SKM-1 treated with dmso at 0.1 percent for 144 hours (cell line): Measurements from ENCODE around the gene KRTAP10-12.

Source experiments
- DNase-seq: peaks from one replicate; lab custom pipeline; 2025; ENCODE audit not compliant: unreplicated experiment; lab: John Stamatoyannopoulos, UW

KRTAP10-12 gene

GRCh38 chr21:44730951-44731579 is 34.1 kb downstream of the KRTAP10-12 start:
- DNase-seq = peak; percentile 70

DNA sequence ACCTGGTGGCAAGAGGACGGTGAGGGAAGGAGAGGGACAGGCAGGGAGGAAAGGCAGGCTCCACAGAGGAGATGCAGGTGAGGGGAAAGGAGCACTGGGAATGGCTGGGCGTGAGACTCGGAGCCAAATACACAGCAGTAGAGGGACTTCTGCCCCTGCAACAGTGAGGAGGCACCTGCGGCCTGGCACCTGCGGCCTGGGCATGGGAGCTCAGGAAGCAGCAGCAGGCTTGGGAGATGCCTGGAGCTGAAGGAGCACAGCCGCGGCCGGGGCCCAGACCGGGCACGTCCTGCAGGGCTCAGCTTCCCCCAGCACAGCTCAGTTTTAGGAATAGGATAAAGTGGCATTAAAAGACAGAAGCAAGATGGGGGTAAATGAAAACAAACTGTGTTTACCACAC is 35.3 kb downstream of the KRTAP10-12 start:
- DNase-seq = no peak

DNA sequence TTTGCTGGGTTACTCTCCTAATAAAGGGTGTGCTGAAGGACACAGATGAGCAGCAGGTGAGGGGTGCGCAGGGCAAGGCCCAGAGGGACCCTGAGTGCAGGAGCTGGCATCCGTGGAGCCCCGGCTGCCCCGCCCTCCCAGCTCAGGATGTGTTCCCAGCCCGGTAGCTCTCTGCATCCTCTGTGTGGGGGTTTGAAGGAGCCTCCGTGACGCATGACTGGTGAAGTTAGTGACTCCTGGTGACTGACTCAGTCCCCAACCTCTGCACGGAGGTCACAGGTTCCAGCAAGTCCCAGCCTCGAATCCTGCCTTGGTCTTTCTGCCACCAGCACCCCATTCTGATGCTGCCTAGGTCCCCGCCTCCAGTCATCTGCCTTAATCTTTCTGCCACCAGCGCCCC is 36.0 kb downstream of the KRTAP10-12 start:
- DNase-seq = no peak

GRCh38 chr21:44734026-44734745 is 37.2 kb downstream of the KRTAP10-12 start:
- DNase-seq = no peak

DNA sequence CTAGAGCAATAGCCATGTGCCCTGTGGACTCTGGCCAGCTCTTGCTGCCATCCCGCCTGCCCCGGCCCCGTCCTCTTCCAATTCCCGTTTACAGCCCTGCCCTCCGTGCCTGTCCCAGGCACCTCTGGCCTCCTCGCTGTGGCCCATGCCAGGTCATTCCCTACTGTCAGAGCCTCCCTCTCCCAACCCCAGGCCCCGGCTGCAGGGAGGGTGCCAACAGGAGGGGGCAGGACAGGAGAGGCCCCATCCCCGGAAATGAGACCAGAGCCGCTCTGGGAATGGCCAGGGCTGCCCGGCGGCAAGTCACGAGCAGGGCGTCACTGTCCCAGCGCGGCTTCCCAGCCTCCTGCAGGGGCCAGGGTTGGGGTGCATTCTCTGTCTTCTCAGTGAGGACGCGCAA is 37.9 kb downstream of the KRTAP10-12 start:
- no peak for DNase-seq

GRCh38 chr21:44735821-44736220 is 38.8 kb downstream of the KRTAP10-12 start:
- DNase-seq = no peak

- DNase-seq = no peak
These were observed 39.5 kb downstream of the KRTAP10-12 start for GRCh38 chr21:44736291-44737004.

- no peak for DNase-seq
These were observed 40.9 kb downstream of the KRTAP10-12 start for GRCh38 chr21:44737706-44738354.

DNA sequence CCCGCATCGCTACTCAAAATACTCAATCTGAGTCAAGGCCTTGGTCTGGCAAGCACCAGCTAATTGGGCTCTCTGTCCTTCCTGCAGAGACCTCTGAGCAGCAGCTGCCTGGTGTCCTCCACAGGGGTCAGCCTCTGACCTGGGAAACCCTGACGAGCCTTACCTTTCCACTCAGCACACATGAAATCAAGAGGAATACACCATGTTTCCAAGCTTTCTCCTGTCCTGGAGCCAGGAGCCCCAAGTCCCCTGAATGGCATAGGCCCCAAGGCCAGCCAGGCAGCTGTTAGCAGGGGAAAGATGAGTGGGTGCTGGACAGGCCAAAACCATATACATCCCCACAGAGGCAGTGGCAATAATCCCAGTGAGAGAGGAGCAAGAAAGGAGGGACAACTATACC is 41.6 kb downstream of the KRTAP10-12 start:
- DNase-seq = no peak

DNA sequence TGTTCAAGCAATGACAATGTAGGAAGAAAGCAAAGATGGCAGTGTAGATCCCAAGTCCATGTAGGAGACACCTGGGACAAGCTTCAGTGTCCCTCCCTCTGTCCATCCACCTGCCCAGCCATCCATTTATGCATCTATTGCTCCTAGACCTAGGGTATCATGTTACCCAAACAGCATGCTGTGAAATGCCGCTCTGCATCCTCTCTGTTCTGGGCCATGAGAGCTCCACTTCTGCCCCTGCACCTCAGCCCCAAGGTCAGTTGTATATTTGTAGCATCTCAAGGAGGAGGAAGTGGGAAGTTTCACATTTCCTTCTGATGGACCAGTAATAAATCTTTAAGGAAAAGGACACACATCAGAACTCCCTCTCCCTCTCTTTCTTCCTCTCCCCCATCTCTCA is 42.3 kb downstream of the KRTAP10-12 start:
- no peak for DNase-seq

DNA sequence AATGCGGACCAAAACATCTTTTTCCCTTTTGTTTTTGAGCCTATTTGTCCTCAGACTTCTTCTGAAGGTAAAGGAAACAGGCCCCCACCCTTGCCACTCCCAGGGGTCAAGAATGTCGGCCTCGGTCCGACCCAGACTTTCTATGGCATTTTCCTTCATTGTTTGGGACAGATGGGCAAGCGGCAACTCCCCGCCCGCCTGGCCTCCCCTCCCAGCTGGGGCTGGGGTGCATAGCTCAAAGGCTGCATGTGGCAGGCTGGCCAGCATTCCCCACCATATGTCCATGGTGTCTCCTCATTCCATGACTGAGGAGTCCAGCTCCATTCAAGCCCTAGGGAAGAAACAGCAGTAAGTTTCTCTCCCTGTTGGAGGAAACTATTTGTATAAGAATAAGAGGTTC is 43.8 kb downstream of the KRTAP10-12 start:
- no peak for DNase-seq

GRCh38 chr21:44741921-44742320 is 44.9 kb downstream of the KRTAP10-12 start:
- no peak for DNase-seq

DNA sequence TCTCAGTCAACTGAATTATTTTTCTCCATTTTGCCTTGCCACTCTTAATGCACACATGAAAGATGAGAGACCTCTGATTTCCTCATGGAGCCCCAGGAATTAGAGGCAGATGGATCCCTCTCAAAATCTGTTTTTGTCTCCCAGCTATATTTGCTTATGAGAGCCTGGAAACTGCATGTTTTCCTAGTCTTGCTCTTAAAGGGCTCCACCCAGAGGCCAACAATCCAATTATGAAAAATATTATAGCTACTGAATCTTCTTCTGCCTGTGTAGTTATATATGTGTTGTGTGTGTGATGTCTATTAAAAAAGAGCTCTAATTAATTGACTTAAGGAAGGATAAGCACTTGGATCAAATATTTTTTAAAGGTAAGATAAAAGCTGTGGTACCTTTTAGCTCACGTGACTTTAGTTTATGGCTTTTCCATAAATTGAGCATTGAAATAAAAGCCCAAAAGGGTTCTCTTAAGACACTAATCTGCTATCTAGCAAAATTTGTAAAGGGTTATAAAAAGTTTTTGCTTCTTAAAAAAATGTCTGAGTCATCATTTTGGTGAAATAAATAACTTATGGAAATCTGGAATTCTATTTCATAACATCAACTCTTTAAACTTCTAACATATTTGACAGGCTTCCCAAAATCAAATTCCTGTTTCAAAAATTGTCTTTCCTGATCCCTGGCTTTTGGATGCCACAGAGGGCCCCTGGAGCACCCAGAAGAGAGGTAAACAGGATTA is 45.6 kb downstream of the KRTAP10-12 start:
- no peak for DNase-seq
